ENCODE results near the gene DYNLT2. TPM values are rescaled to one million over a fixed set of nuclear protein-coding genes. Genes with fewer than 3 reads are reported as not detected.

Gene DYNLT2
- total and polyA plus RNA-seq, 2 of the 13 experiments (the other 11 are each of a cell fraction or from before 2014, with no cell fraction given): 2.1 to 4.3 TPM

GRCh38 chr6:169751242-169752073, at the start of gene DYNLT2, which contains the start of gene ERMARD (continued):
- TF ChIP-seq KIAA2018 (CRISPR knock-in tag; IDR thresholded peaks at IDR 0.05; ENCODE audit: borderline replicate concordance): peak; percentile 98; the same call in 1 of the 2 replicates
- peak; percentile 62; the same call in 1 of the 2 replicates for TF ChIP-seq BCL6 (CRISPR knock-in tag; IDR thresholded peaks at IDR 0.05)
- peak; percentile 76 for TF ChIP-seq THRA (CRISPR knock-in tag; IDR thresholded peaks at IDR 0.05; ENCODE audit: borderline replicate concordance)
- peak; percentile 97 for TF ChIP-seq HNRNPLL (IDR thresholded peaks at IDR 0.05; ENCODE audit: low read depth, low read length, poor library complexity, severe bottlenecking)
- no peak for TF ChIP-seq ZNF10 (CRISPR knock-in tag; IDR thresholded peaks at IDR 0.05; ENCODE audit: borderline replicate concordance, low read depth)
- TF ChIP-seq KDM2A (CRISPR knock-in tag; IDR thresholded peaks at IDR 0.05; ENCODE audit: borderline replicate concordance, low read depth): peak; percentile 97
- no peak for TF ChIP-seq SETDB1 (CRISPR knock-in tag; IDR thresholded peaks at IDR 0.05; ENCODE audit: borderline replicate concordance)
- TF ChIP-seq ZNF282 (IDR thresholded peaks at IDR 0.05; ENCODE audit: partially characterized antibody): no peak
- TF ChIP-seq NFYC (CRISPR knock-in tag; IDR thresholded peaks at IDR 0.05): peak; percentile 68
- no peak; a peak in 1 of 4 replicates for TF ChIP-seq NR2F1 (CRISPR knock-in tag; IDR thresholded peaks at IDR 0.05)
- TF ChIP-seq ZBTB4 (CRISPR knock-in tag; IDR thresholded peaks at IDR 0.05; ENCODE audit: borderline replicate concordance): peak; percentile 66
- TF ChIP-seq ATF4 (CRISPR knock-in tag; IDR thresholded peaks at IDR 0.05): 0 out of 4 replicates have a peak, but pooled peaks of 1 of the 2 experiments have one; percentile 40
- peak; percentile 90 for TF ChIP-seq CHD2 (IDR thresholded peaks at IDR 0.05; ENCODE audit: low read depth, low read length)

Measured in HepG2 (cell line).